Smooth muscle cell (in vitro differentiated cells): ENCODE data around the gene CNPY4. TPM values are rescaled to one million over a fixed set of nuclear protein-coding genes. Genes with fewer than 3 reads are reported as not detected.

Source experiments
- DNase-seq: peaks from one replicate; lab custom pipeline; 2025; ENCODE audit not compliant: unreplicated experiment; lab: John Stamatoyannopoulos, UW
- H2AFZ ChIP-seq: fragments of 200-600 bp; sonication (generic); 2 replicates; pipeline ENCODE4 v1.6.0; 2016; ENCODE audit warnings: antibody characterized with exemption, low read depth, mild to moderate bottlenecking
- H3F3A ChIP-seq: fragments of 200-600 bp; sonication (generic); 2 replicates; pipeline ENCODE4 v1.6.0; 2017; ENCODE audit warnings: antibody characterized with exemption, low read depth
- H3K27ac ChIP-seq: fragments of 200-600 bp; sonication (generic); 2 replicates; pipeline ENCODE4 v1.5.1; 2016; ENCODE audit warnings: low read depth, mild to moderate bottlenecking
- H3K27me3 ChIP-seq: fragments of 200-600 bp; sonication (generic); 2 replicates; pipeline ENCODE4 v1.6.1; 2016; ENCODE audit warnings: low read depth, mild to moderate bottlenecking
- H3K36me3 ChIP-seq: fragments of 200-600 bp; sonication (generic); 2 replicates; pipeline ENCODE4 v1.5.1; 2016; ENCODE audit warnings: low read depth
- H3K4me1 ChIP-seq: fragments of 200-600 bp; sonication (generic); 2 replicates; pipeline ENCODE4 v1.5.1; 2016; ENCODE audit warnings: low read depth
- H3K4me2 ChIP-seq: fragments of 200-600 bp; sonication (generic); 2 replicates; pipeline ENCODE4 v1.6.0; 2016; ENCODE audit warnings: mild to moderate bottlenecking
- H3K4me3 ChIP-seq: fragments of 200-600 bp; sonication (generic); 2 replicates; pipeline ENCODE4 v1.5.1; 2016; ENCODE audit warnings: mild to moderate bottlenecking
- H3K79me2 ChIP-seq: fragments of 200-600 bp; sonication (generic); 2 replicates; pipeline ENCODE4 v1.6.0; 2016; ENCODE audit warnings: low read depth, mild to moderate bottlenecking
- H3K9ac ChIP-seq: fragments of 200-600 bp; sonication (generic); 2 replicates; pipeline ENCODE4 v1.6.0; 2016; ENCODE audit warnings: low read depth
- H3K9me3 ChIP-seq: fragments of 200-600 bp; sonication (generic); replicated peaks from 2 replicates; pipeline ENCODE4 v1.5.1; 2016; ENCODE audit warnings: low read depth
- H4K20me1 ChIP-seq: fragments of 200-600 bp; sonication (generic); 2 replicates; pipeline ENCODE4 v1.6.0; 2016; ENCODE audit warnings: low read depth
- CTCF ChIP-seq: fragments of 200-600 bp; sonication (generic); IDR thresholded peaks from 2 replicates; pipeline ENCODE4 v1.5.1; 2017; ENCODE audit warnings: borderline replicate concordance, mild to moderate bottlenecking, antibody characterized with exemption; ENCODE audit not compliant: insufficient read depth, poor library complexity, severe bottlenecking
- WGBS: methylation state at CpG from one replicate; pipeline ENCODE4 v1.1.7; 2016; ENCODE audit warnings: low lambda C conversion rate; 5-methylcytosine and 5-hydroxymethylcytosine counted together
- polyA plus RNA-seq: library from polyadenylated mRNA; unstranded; fragments of >200 nt; fragmentation: Nextera tagmentation; extraction: Ambion mirVana; gene quantifications from 2 replicates; pipeline ENCODE4 v1.2.1, GENCODE V29; 2016
- total RNA-seq: library from RNA; depleted of rRNA; stranded (reverse); fragments of >200 nt; gene quantifications from 2 replicates; pipeline ENCODE4 v1.2.3, GENCODE V29; 2014

The CNPY4 gene
- total and polyA plus RNA-seq, 2 experiments from 2014 or later = 22.6 to 39.5 TPM

- H3F3A ChIP-seq = peaks cover 10% of the 10 kb centered on the region
- TF ChIP-seq CTCF = no peak
- no peak for DNase-seq
- H3K9ac ChIP-seq = no peak overlapping the region
- H4K20me1 ChIP-seq = peaks cover 20% of the 10 kb centered on the region
- no peak overlapping the region for H3K27ac ChIP-seq
- H3K4me2 ChIP-seq = no peak overlapping the region
- H3K4me3 ChIP-seq = no peak overlapping the region
- H3K9me3 ChIP-seq = no peaks in the 10 kb centered on the region
- H3K4me1 ChIP-seq = peaks cover 9% of the 10 kb centered on the region
- no peaks in the 10 kb centered on the region for H3K27me3 ChIP-seq
- H3K79me2 ChIP-seq = no peaks in the 10 kb centered on the region
- WGBS = 97% methylated on average over 18 of the region's 18 CpGs
- H3K36me3 ChIP-seq = no peaks in the 10 kb centered on the region
- H2AFZ ChIP-seq = no peak overlapping the region
Observed at GRCh38 chr7:100160067-100160466, 40.6 kb downstream of the CNPY4 start.

- Histone ChIP-seq H2AFZ (no peak overlapping the region), H3K4me2 (no peak overlapping the region)
Observed at GRCh38 chr7:100163006-100163531, 43.6 kb downstream of the CNPY4 start.

GRCh38 chr7:100163871-100164270, 44.4 kb downstream of the CNPY4 start:
- H3K27me3 ChIP-seq = no peaks in the 10 kb centered on the region
- no peak for TF ChIP-seq CTCF

More at GRCh38 chr7:100163006-100163531, 43.6 kb downstream of the CNPY4 start:
- Histone ChIP-seq H3K27ac (no peak overlapping the region), H3K4me1 (peaks cover 8% of the 10 kb centered on the region), H3K79me2 (no peaks in the 10 kb centered on the region), H3K9me3 (no peaks in the 10 kb centered on the region), H3K4me3 (no peak overlapping the region), H4K20me1 (no peaks in the 10 kb centered on the region), H3K9ac (no peak overlapping the region), H3K27me3 (no peaks in the 10 kb centered on the region), H3K36me3 (no peaks in the 10 kb centered on the region), H3F3A (peaks cover 3% of the 10 kb centered on the region)
- DNase-seq = no peak
- no peak for TF ChIP-seq CTCF
- WGBS = 42% methylated on average over 6 of the region's 6 CpGs

GRCh38 chr7:100166317-100166940, 47.0 kb downstream of the CNPY4 start:
- TF ChIP-seq CTCF = no peak
- Histone ChIP-seq H3K4me3 (no peak overlapping the region), H3K9me3 (no peaks in the 10 kb centered on the region), H3K36me3 (no peaks in the 10 kb centered on the region), H3K27me3 (peaks cover 12% of the 10 kb centered on the region), H2AFZ (no peak overlapping the region), H3K4me2 (no peak overlapping the region), H3K4me1 (peaks cover 8% of the 10 kb centered on the region), H3F3A (no peaks in the 10 kb centered on the region), H4K20me1 (no peaks in the 10 kb centered on the region), H3K79me2 (no peaks in the 10 kb centered on the region), H3K27ac (no peak overlapping the region), H3K9ac (no peak overlapping the region)
- WGBS = 88% methylated on average over 16 of the region's 16 CpGs
- no peak for DNase-seq

More at GRCh38 chr7:100163871-100164270, 44.4 kb downstream of the CNPY4 start:
- Histone ChIP-seq H3K4me2 (no peak overlapping the region), H3K36me3 (no peaks in the 10 kb centered on the region), H3K4me1 (peaks cover 8% of the 10 kb centered on the region), H4K20me1 (no peaks in the 10 kb centered on the region), H3K4me3 (no peak overlapping the region), H3K27ac (no peak overlapping the region), H3K79me2 (no peaks in the 10 kb centered on the region), H3F3A (peaks cover 3% of the 10 kb centered on the region), H3K9me3 (no peaks in the 10 kb centered on the region), H2AFZ (no peak overlapping the region), H3K9ac (no peak overlapping the region)
- no peak for DNase-seq
- 94% methylated on average over 5 of the region's 5 CpGs for WGBS
